ENCODE measurements around the gene MMP14. TPM values are rescaled to one million over a fixed set of nuclear protein-coding genes. Genes with fewer than 3 reads are reported as not detected.

Gene MMP14
- total RNA-seq, 2 donors from 2014 or later: 181 to 220 TPM

DNA sequence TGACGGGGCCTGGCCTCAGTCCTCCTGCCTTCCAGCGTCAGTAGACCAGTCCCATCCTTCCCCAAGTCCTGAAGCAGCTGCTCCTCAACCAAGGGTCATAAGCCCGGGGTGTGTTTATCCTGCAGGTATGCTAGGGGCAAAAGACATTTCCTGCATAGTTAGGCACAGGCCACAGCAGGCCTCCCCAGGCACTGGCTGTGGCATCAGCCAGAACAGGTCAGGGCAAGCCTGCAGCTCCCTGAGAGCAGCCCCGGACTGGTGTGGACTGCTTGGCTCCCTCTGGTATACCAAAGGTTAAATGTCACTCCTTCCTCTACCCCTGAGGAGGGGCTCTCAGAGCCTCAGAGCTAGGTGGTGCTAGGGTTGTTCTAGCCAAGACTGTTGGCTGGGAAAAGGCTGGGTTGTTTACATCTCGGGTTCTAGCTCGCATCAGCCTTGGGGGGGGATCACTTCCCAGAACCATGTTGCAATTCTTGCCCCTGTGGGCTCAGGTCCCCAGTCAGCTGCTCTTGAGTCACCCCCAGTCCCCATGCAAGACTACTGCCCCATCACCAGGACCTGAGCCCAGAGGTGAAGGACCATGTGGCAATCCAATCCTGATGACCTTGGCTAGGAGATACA lies 2.9 kb downstream of the MMP14 start:
- peak overlapping the region; percentile 100 for H3K4me3 Mint-ChIP-seq
- no peak for DNase-seq
- Histone ChIP-seq H3K27me3 (ENCODE audit: control insufficient read depth, insufficient read depth, low read length, poor library complexity, severe bottlenecking) (no peaks in the 10 kb centered on the region), H3K4me1 (ENCODE audit: control insufficient read depth, insufficient read depth, low read length) (peaks cover 7% of the 10 kb centered on the region), H3K9me3 (ENCODE audit: control insufficient read depth, low read length) (no peaks in the 10 kb centered on the region), H3K36me3 (ENCODE audit: control insufficient read depth, insufficient read depth, low read length) (peaks cover 57% of the 10 kb centered on the region), H3K9ac (ENCODE audit: extremely low read depth, low read length, poor library complexity, severe bottlenecking) (peak overlapping the region; percentile 98), H3K27ac (ENCODE audit: low read depth, low read length) (no peak overlapping the region), H3K4me3 (ENCODE audit: low read length) (peak overlapping the region; percentile 95)
- peaks cover 56% of the 10 kb centered on the region for H3K36me3 Mint-ChIP-seq (ENCODE audit: low read depth)
- no peaks in the 10 kb centered on the region for H3K9me3 Mint-ChIP-seq
- 88 to 93% methylated on average over 5 to 6 of the region's 6 CpGs for WGBS, 2 experiments (ENCODE audit: insufficient coverage in 1 of 2, insufficient read length in 1 of 2)
- peak overlapping the region; percentile 16 for H3K27ac Mint-ChIP-seq
- TF ChIP-seq, protein P1, sequence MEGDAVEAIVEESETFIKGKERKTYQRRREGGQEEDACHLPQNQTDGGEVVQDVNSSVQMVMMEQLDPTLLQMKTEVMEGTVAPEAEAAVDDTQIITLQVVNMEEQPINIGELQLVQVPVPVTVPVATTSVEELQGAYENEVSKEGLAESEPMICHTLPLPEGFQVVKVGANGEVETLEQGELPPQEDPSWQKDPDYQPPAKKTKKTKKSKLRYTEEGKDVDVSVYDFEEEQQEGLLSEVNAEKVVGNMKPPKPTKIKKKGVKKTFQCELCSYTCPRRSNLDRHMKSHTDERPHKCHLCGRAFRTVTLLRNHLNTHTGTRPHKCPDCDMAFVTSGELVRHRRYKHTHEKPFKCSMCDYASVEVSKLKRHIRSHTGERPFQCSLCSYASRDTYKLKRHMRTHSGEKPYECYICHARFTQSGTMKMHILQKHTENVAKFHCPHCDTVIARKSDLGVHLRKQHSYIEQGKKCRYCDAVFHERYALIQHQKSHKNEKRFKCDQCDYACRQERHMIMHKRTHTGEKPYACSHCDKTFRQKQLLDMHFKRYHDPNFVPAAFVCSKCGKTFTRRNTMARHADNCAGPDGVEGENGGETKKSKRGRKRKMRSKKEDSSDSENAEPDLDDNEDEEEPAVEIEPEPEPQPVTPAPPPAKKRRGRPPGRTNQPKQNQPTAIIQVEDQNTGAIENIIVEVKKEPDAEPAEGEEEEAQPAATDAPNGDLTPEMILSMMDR (conservative IDR thresholded peaks at IDR 0.05): no peak
- peaks cover 19% of the 10 kb centered on the region for H3K4me1 Mint-ChIP-seq
- H3K27me3 Mint-ChIP-seq (ENCODE audit: insufficient read depth): no peaks in the 10 kb centered on the region

DNA sequence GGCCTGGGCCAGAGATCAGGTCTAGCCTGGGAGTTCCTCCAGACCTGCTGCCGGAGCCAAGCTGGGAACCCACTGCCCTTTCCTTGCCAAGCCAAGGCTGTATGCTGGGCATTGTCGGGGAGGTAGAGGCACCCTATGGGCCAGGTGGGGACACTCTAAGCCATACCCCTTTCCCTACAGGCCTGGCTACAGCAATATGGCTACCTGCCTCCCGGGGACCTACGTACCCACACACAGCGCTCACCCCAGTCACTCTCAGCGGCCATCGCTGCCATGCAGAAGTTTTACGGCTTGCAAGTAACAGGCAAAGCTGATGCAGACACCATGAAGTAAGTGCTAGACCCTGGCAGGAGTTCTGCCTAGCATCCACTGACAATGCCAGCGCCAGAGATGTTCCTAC lies 4.9 kb downstream of the MMP14 start:
- H3K36me3 ChIP-seq (ENCODE audit: control insufficient read depth, insufficient read depth, low read length): peaks cover 61% of the 10 kb centered on the region
- H3K4me1 ChIP-seq (ENCODE audit: control insufficient read depth, insufficient read depth, low read length): peaks cover 7% of the 10 kb centered on the region
- 93 to 95% methylated on average over 7 to 9 of the region's 9 CpGs for WGBS, 2 experiments (ENCODE audit: insufficient coverage in 1 of 2, insufficient read length in 1 of 2)
- Mint-ChIP-seq H3K27ac (peak overlapping the region; percentile 5), H3K9me3 (no peaks in the 10 kb centered on the region), H3K4me3 (no peak overlapping the region), H3K4me1 (peaks cover 9% of the 10 kb centered on the region), H3K27me3 (ENCODE audit: insufficient read depth) (no peaks in the 10 kb centered on the region), H3K36me3 (ENCODE audit: low read depth) (peaks cover 65% of the 10 kb centered on the region)
- no peaks in the 10 kb centered on the region for H3K9me3 ChIP-seq (ENCODE audit: control insufficient read depth, low read length)
- no peak overlapping the region for H3K27ac ChIP-seq (ENCODE audit: low read depth, low read length)
- no peak overlapping the region for H3K9ac ChIP-seq (ENCODE audit: extremely low read depth, low read length, poor library complexity, severe bottlenecking)
- TF ChIP-seq, protein P1 (conservative IDR thresholded peaks at IDR 0.05): no peak
- DNase-seq: no peak
- no peak overlapping the region for H3K4me3 ChIP-seq (ENCODE audit: low read length)
- H3K27me3 ChIP-seq (ENCODE audit: control insufficient read depth, insufficient read depth, low read length, poor library complexity, severe bottlenecking): no peaks in the 10 kb centered on the region

DNA sequence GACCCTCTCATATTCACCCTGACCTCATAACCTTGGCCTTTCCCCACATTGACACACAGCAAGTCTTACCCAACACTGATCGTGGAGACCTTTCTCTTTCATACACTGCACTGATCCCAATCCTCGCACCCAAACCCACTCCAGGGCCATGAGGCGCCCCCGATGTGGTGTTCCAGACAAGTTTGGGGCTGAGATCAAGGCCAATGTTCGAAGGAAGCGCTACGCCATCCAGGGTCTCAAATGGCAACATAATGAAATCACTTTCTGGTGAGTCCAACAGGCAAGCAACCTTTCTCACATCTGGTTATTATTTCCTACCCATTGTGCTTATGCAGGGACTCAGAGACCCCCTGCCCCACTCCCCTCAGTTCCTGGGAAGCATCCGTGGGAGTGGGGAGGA lies 5.4 kb downstream of the MMP14 start:
- Histone ChIP-seq H3K9ac (ENCODE audit: extremely low read depth, low read length, poor library complexity, severe bottlenecking) (no peak overlapping the region), H3K4me1 (ENCODE audit: control insufficient read depth, insufficient read depth, low read length) (peaks cover 7% of the 10 kb centered on the region), H3K36me3 (ENCODE audit: control insufficient read depth, insufficient read depth, low read length) (peaks cover 66% of the 10 kb centered on the region), H3K9me3 (ENCODE audit: control insufficient read depth, low read length) (no peaks in the 10 kb centered on the region), H3K27me3 (ENCODE audit: control insufficient read depth, insufficient read depth, low read length, poor library complexity, severe bottlenecking) (no peaks in the 10 kb centered on the region), H3K4me3 (ENCODE audit: low read length) (no peak overlapping the region), H3K27ac (ENCODE audit: low read depth, low read length) (no peak overlapping the region)
- TF ChIP-seq, protein P1 (conservative IDR thresholded peaks at IDR 0.05): no peak
- Mint-ChIP-seq H3K4me3 (no peak overlapping the region), H3K27ac (peak overlapping the region; percentile 5), H3K9me3 (no peaks in the 10 kb centered on the region), H3K36me3 (ENCODE audit: low read depth) (peaks cover 67% of the 10 kb centered on the region), H3K4me1 (peaks cover 9% of the 10 kb centered on the region), H3K27me3 (ENCODE audit: insufficient read depth) (no peaks in the 10 kb centered on the region)
- WGBS, 2 experiments (ENCODE audit: insufficient coverage in 1 of 2, insufficient read length in 1 of 2): 97 to 100% methylated on average over 2 to 8 of the region's 8 CpGs
- no peak for DNase-seq
